Hematopoietic multipotent progenitor cell treated with erythropoietin and hydrocortisone succinate and interleukin-3 and kit ligand, for 17 days (in vitro differentiated cells): ENCODE results near the gene DECR2.

Source experiments
- DNase-seq: peaks from one replicate; pipeline ENCODE4 v3.0.0-alpha.2; 2015; ENCODE audit warnings: low spot score

The DECR2 gene

DNA sequence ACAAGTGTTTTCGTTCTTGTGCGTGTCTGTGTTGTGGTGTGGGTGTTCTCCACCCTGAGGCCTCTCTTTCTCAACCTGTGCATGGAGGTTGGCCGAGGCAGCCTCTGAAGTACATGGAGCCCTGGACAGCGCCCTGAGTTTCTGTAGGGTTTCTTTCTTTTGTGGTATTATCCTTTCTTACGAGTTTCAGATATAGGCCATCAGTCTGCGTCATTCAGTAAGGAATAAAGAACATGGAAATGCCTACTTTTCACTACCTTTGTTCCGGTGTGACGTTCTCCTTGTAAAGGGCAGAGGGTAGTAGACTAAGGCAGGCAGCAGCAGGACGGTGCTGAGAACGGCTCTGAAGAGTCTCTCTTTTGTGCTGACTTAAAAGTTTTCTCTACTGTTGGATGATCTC, 42.3 kb downstream of the DECR2 start:
- DNase-seq, result no peak

GRCh38 chr16:445566-445965, 43.9 kb downstream of the DECR2 start:
- no peak for DNase-seq

GRCh38 chr16:450385-450784, 48.7 kb downstream of the DECR2 start:
- no peak for DNase-seq

DNA sequence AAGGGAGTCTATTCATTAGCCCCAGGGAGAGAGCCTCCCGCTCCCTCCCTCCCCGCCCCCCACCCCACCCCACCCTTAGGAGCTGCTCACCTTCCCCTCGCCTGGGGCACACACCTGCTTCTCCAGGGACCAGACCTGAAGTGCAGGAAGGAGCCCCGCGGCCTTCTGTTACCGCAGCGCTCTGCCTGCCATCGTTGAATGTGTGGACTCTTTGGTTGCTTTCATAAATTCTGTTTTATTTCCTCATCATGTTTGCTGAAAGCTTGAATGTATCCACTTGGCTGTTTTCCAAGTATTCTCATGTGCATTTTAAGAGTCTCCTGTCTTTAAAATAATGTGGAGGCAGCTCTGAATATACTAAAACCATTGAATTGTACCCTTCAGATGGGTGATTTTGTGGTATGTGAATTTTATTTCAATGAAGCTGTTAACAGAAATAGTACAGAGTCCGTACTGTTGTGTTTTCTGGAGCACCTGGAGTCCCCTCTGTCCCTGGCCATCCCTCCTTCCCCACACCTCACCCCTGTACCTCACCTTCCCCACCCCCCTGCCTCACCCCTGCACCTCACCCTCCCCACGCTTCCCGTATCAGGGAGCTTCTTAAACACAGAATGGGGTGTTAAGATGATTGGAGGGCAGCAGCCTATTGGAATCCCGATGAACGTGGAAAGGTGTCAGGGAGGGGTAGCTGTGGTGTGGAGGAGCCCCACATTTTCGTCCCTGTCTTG, 49.3 kb downstream of the DECR2 start:
- DNase-seq, result no peak

DNA sequence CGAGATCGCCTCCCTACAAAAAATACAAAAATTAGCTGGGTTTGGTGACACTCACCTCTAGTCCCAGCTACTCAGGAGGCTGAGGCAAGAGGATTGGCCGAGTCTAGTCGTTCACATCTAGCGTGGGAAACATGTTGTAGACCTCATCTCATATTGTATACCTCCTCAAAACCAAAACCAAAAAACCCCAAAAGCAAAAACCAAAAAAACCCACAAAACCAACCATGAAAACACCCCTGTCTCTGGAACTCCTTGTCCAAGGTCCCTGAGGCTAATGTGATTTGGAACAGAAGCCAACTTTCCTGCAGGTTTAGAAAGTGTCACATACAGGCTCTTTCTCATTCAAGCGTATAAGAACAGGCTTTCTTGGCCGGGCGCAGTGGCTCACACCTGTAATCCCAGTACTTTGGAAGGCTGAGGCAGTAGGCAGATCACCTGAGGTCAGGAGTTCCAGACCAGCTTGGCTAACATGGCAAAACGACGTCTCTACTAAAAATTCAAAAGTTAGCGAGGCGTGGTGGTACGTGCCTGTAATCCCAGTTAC, 52.8 kb downstream of the DECR2 start:
- DNase-seq, result no peak

DNA sequence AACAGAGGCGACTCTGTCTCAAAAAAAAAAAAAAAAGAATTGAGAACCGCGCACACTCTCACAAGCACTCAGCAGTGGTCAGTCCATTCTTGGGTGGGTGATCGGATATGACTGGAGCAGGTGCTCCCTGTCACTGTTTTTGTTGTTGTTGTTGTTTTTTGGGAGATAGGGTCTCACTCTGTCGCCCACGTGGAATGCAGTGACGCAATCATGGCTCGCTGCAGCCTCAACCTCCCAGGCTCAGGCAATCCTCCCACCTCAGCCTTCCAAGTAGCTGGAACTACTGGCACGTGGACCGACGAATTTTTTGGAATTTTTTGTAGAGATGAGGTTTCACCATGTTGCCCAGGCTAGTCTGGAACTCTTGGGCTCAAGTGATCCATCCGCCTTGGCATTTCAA, 53.8 kb downstream of the DECR2 start:
- no peak for DNase-seq

- DNase-seq, result peak; percentile 13
These were observed 55.3 kb downstream of the DECR2 start for GRCh38 chr16:456891-457483.

GRCh38 chr16:457732-458400, 56.2 kb downstream of the DECR2 start:
- DNase-seq, result no peak

- DNase-seq, result no peak
These were observed 58.1 kb downstream of the DECR2 start for GRCh38 chr16:459761-460160.

GRCh38 chr16:460787-461186, 59.1 kb downstream of the DECR2 start:
- no peak for DNase-seq
